IPS DF 19.7 (cell line): ENCODE measurements around the gene CYB561.
A peak's percentile ranks its signal among the peaks of the same experiment; 100 is the strongest.
"Not testable (repeated sequence)": the region's sequence is repeated elsewhere in the genome, so short reads cannot be mapped to it uniquely, and the experiment has no call there.

Experiments used
- DNase-seq: peaks from one replicate; pipeline ENCODE4 v3.0.0-alpha.2; 2013; ENCODE audit warnings: low read depth, low spot score

Gene CYB561

GRCh38 chr17:63479495-63480184 lies 33.5 kb upstream of the CYB561 start:
- no peak for DNase-seq

- DNase-seq: peak; percentile 74
Observed at GRCh38 chr17:63478814-63479494, 32.8 kb upstream of the CYB561 start.

GRCh38 chr17:63477480-63478440 lies 31.7 kb upstream of the CYB561 start:
- no peak for DNase-seq

GRCh38 chr17:63476854-63477479 lies 30.9 kb upstream of the CYB561 start, which contains the start of gene ACE:
Gene ACE (plus strand): TSS chr17:63477061. CDS start chr17:63477095, 34 bp downstream.
- DNase-seq: no peak

GRCh38 chr17:63476459-63476853 lies 30.4 kb upstream of the CYB561 start:
- DNase-seq: no peak

- DNase-seq: no peak
Observed at GRCh38 chr17:63475491-63476412, 29.6 kb upstream of the CYB561 start.

GRCh38 chr17:63474586-63475460 lies 28.7 kb upstream of the CYB561 start:
- no peak for DNase-seq

GRCh38 chr17:63474174-63474573 lies 28.1 kb upstream of the CYB561 start:
- no peak for DNase-seq

- DNase-seq: not testable (repeated sequence)
Observed at GRCh38 chr17:63468099-63468498, 22.0 kb upstream of the CYB561 start.

- no peak for DNase-seq
Observed at GRCh38 chr17:63464691-63465236, 18.7 kb upstream of the CYB561 start.

GRCh38 chr17:63463771-63464170 lies 17.7 kb upstream of the CYB561 start:
- DNase-seq: no peak

GRCh38 chr17:63460018-63460417 lies 13.9 kb upstream of the CYB561 start:
- DNase-seq: no peak

- no peak for DNase-seq
Observed at GRCh38 chr17:63458478-63458877, 12.4 kb upstream of the CYB561 start.

GRCh38 chr17:63455417-63455816 lies 9.3 kb upstream of the CYB561 start:
- no peak for DNase-seq

GRCh38 chr17:63454915-63455314 lies 8.8 kb upstream of the CYB561 start:
- DNase-seq: no peak

GRCh38 chr17:63454357-63454756 lies 8.3 kb upstream of the CYB561 start:
- not testable (repeated sequence) for DNase-seq

- DNase-seq: no peak
Observed at GRCh38 chr17:63452962-63453551, 7.0 kb upstream of the CYB561 start.

GRCh38 chr17:63452046-63452961 lies 6.2 kb upstream of the CYB561 start:
- DNase-seq: no peak
